ENCODE data around the gene ZDHHC18. TPM values are rescaled to one million over a fixed set of nuclear protein-coding genes. Genes with fewer than 3 reads are reported as not detected.

The ZDHHC18 gene
- total RNA-seq, 4 donors from 2014 or later, result 14.1 to 28.4 (median 18.8) TPM

GRCh38 chr1:26852701-26853100 is 26.2 kb downstream of the ZDHHC18 start:
- intact Hi-C loops (cut with DNase I; ENCODE audit: low total_unique reads), result no loop called here
- 65 to 72% methylated on average over 9 of the region's 9 CpGs for WGBS, 2 donors
- TF ChIP-seq POLR2A (IDR thresholded peaks at IDR 0.05) (no peak), CTCF (IDR thresholded peaks at IDR 0.05) (no peak)
- DNase-seq (ENCODE audit: low spot score in 2 of 2), result no peak
- H3K4me3 ChIP-seq (ENCODE audit: low read depth, poor library complexity, severe bottlenecking), result no peak overlapping the region

- H3K4me3 ChIP-seq (ENCODE audit: low read depth, poor library complexity, severe bottlenecking), result no peak overlapping the region
- DNase-seq (ENCODE audit: low spot score in 2 of 2), result peak; percentile 90 to 96
- intact Hi-C loops (cut with DNase I; ENCODE audit: low total_unique reads), result no loop called here
- TF ChIP-seq POLR2A (IDR thresholded peaks at IDR 0.05) (no peak), CTCF (IDR thresholded peaks at IDR 0.05) (peak in 1 of 3 donors; percentile 40)
- 13 to 16% methylated on average over 3 of the region's 3 CpGs for WGBS, 2 donors
Observed at GRCh38 chr1:26853156-26853555, 26.7 kb downstream of the ZDHHC18 start.

GRCh38 chr1:26853600-26853999 is 27.1 kb downstream of the ZDHHC18 start:
- DNase-seq (ENCODE audit: low spot score in 2 of 2), result no peak
- WGBS, 2 donors, result 81 to 87% methylated on average over 10 of the region's 10 CpGs
- no peak overlapping the region for H3K4me3 ChIP-seq (ENCODE audit: low read depth, poor library complexity, severe bottlenecking)
- intact Hi-C loops (cut with DNase I; ENCODE audit: low total_unique reads), result no loop called here
- TF ChIP-seq POLR2A (IDR thresholded peaks at IDR 0.05), result no peak
- TF ChIP-seq CTCF (IDR thresholded peaks at IDR 0.05), result no peak

- H3K4me3 ChIP-seq (ENCODE audit: low read depth, poor library complexity, severe bottlenecking), result no peak overlapping the region
- WGBS, 2 donors, result 53 to 62% methylated on average over 5 of the region's 5 CpGs
- DNase-seq (ENCODE audit: low spot score in 2 of 2), result peak; percentile 72 to 90
- intact Hi-C loops (cut with DNase I; ENCODE audit: low total_unique reads), result no loop called here
- TF ChIP-seq POLR2A (IDR thresholded peaks at IDR 0.05) (no peak), CTCF (IDR thresholded peaks at IDR 0.05) (no peak)
Observed at GRCh38 chr1:26854906-26855305, 28.4 kb downstream of the ZDHHC18 start.

DNA sequence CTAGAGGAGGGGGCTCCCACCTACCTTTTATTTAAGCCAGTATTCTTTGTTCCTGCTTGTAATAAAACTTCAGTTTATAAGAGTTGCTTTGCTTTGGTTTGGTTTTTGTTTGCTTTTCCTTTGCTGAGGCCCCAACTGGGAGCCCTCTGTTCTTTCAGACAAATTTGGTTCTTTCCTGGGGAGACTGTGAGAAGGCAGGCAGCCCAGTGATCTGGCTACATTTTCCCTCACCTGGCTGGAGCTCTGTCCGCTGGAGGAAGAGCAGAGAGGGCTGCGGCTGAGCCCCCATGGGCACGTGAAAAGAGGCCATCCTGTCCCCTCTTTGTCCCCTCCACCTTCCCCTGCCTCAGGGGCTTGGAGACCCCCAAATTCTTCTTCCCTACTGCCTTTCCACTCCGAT is 29.1 kb downstream of the ZDHHC18 start:
- DNase-seq (ENCODE audit: low spot score in 2 of 2), result no peak
- intact Hi-C loops (cut with DNase I; ENCODE audit: low total_unique reads), result no loop called here
- TF ChIP-seq POLR2A (IDR thresholded peaks at IDR 0.05) (no peak), CTCF (IDR thresholded peaks at IDR 0.05) (no peak)
- WGBS, 2 donors, result 77 to 87% methylated on average over 4 of the region's 4 CpGs
- H3K4me3 ChIP-seq (ENCODE audit: low read depth, poor library complexity, severe bottlenecking), result no peak overlapping the region

DNA sequence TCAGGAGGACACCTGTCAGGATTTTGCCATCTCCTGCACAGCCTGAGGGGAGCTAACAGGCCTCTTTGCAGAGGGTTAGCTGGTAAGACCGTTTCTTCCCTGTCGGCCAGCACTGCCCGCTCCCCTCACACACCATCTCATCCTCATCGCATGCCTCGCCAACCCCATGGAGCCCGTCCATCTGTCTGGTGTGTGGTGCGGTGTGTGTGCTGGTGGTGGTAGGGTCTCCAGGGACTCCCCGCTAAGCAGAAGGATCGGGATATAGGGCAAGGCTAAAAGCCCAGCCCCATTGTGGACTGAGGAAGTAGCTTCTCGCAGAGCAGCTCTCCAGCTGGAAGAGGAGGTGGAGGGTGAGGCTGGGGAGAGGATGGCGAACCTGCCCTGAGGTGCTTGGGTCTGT is 29.7 kb downstream of the ZDHHC18 start:
- DNase-seq (ENCODE audit: low spot score in 2 of 2), result no peak
- no peak overlapping the region for H3K4me3 ChIP-seq (ENCODE audit: low read depth, poor library complexity, severe bottlenecking)
- WGBS, 2 donors, result 71 to 78% methylated on average over 11 of the region's 11 CpGs
- intact Hi-C loops (cut with DNase I; ENCODE audit: low total_unique reads), result no loop called here
- TF ChIP-seq POLR2A (IDR thresholded peaks at IDR 0.05) (no peak), CTCF (IDR thresholded peaks at IDR 0.05) (no peak)

Data from lower leg skin (tissue), 4 donors.